Measurements from ENCODE around the gene HOXB1.
A peak's percentile ranks its signal among the peaks of the same experiment; 100 is the strongest.
"Not testable (repeated sequence)": the region's sequence is repeated elsewhere in the genome, so short reads cannot be mapped to it uniquely, and the experiment has no call there.

The HOXB1 gene

GRCh38 chr17:48483004-48483403 is 47.8 kb downstream of the HOXB1 start:
- TF ChIP-seq CTCF (conservative IDR thresholded peaks at IDR 0.05; ENCODE audit: control insufficient read depth, insufficient read depth, low read depth, low read length) = no peak
- no peak overlapping the region for H3K4me3 ChIP-seq (ENCODE audit: control insufficient read depth, low read depth, low read length)

GRCh38 chr17:48482301-48482700 is 48.5 kb downstream of the HOXB1 start:
- peak; percentile 75 for DNase-seq (ENCODE audit: low read depth)
- not testable (repeated sequence) for H3K4me3 ChIP-seq (ENCODE audit: control insufficient read depth, low read depth, low read length)

More at GRCh38 chr17:48483004-48483403, 47.8 kb downstream of the HOXB1 start:
- DNase-seq (ENCODE audit: low read depth) = no peak

GRCh38 chr17:48479014-48479402 is 51.8 kb downstream of the HOXB1 start:
- H3K4me3 ChIP-seq (ENCODE audit: control insufficient read depth, low read depth, low read length) = no peak overlapping the region
- DNase-seq (ENCODE audit: low read depth) = no peak
- no peak for TF ChIP-seq CTCF (conservative IDR thresholded peaks at IDR 0.05; ENCODE audit: control insufficient read depth, insufficient read depth, low read depth, low read length)

All from fibroblast of mammary gland (primary cell).